ENCODE data around the gene WDR13.
"Not testable (repeated sequence)": the region's sequence is repeated elsewhere in the genome, so short reads cannot be mapped to it uniquely, and the experiment has no call there.

WDR13 gene

DNA sequence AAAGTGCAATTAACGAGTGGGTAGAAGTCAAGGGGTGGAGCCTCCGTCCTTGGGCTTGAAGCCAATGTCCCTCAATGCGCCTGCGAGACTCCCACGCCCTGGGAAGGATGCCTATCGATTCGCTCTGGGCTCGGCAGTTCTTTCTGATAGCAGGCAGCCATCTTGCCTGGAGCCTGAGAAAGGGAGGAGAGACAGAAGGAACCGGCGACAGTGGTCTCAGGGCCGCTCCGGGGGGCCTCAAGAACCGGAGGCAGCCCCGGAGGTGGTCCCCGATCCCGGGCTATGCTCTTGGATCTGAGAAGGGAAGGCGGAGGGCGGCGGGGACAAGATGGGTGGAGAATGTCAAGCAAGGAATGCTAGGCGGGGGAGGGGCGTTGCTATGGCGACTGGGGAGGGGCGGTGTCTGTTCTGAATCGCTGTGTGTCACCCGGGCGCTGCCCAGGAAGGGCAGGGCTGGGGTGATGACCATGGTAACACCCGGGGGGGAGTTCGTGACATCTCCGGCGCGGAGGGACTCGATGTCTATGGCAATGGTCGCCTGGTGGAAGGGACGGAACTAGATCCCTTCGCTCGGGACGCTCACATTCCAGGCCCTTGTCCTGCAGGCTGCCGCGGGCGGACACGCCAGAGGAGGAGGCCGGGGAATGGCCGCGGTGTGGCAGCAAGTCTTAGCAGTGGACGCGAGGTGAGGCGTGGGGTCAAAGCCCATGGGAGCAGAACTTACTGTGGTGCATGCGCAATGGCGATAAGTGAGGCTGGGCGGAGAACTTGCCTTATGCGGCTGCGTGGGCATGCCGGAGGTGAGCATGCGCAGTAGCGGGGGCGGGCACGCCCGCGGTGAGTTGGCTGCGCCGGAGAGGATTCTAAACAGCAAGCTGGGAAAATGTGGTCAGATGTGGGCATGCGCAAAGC lies at the start of gene WDR13:
WDR13 (plus strand) TSS at position 140 of the 912 bp plus-strand sequence; CDS start at position 645, 505 bp downstream.
- peak; percentile 86 to 87 for DNase-seq

DNA sequence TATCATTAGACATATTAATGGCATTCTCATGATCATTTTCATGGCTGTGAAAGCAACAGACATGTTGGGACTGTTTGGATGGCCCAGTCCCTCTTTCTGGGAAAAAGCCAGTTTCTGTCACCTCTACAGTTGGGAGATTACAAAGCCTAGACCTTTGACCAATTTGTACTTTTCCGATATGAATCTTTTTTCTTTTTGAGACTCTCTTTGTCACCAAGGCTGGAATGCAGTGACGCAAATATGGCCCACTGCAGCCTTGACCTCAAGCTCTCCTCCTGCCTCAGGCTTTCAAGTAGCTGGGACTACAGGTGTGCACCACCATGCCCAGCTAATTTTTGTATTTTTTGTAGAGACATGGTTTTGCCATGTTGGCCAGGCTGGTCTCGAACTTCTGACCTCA lies 48.4 kb upstream of the WDR13 start:
- DNase-seq, result no peak

DNA sequence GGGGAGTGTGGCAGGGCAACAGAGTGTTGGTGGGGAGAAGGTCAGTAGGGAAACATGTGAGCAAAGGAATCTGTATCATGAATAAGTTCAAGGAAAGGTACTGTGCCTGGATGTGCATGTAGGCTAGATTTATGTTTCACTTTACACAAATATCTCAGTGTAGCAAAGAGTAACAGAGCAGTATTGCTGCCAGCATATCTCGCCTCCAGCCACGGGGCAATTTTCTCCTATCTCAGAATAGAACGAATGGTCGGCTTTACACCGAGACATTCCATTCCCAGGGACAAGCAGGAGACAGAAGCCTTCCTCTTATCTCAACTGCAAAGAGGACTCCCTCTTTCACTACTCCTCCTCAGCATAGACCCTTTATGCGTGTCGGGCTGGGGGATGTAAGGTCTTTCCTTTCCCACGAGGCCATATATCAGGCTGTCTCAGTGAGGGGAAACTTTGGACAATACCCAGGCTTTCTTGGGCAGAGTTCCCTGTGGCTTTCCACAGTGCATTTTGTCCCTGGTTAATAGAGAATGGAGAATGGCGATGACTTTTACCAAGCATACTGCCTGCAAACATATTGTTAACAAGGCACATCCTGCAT lies 41.5 kb upstream of the WDR13 start:
- not testable (repeated sequence) for DNase-seq

DNA sequence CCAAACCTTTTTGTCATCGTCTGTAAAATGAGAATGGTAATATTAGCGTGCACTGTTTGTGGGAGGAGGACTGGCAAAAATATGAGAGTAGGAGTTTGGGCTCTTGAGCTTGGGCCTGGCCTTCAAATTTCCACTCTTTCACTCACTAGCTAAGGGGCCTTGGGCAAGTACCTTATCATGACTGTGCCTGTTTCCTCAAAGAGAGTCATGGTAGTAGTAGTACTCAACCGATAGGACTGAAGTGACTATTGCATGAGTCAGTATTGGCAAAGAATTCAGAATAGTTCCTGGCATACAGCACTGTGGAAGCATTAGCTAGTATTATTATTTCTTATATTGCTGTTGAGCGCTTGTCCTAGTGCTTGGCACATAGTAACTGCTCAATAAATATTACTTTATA lies 39.0 kb upstream of the WDR13 start:
- no peak for DNase-seq

DNA sequence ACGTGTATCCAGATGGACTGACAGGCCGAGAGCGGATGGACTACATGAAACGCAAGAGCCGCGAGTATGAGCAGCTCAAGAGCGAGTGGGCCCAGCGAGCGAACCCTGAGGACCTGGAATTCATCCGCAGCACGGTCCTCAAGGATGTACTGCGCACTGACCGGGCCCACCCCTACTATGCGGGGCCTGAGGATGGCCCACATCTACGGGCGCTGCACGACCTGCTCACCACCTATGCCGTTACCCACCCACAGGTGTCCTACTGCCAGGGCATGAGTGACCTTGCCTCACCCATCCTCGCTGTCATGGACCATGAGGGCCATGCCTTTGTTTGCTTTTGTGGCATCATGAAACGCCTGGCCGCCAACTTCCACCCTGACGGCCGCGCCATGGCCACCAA lies 37.7 kb upstream of the WDR13 start:
- no peak for DNase-seq

DNA sequence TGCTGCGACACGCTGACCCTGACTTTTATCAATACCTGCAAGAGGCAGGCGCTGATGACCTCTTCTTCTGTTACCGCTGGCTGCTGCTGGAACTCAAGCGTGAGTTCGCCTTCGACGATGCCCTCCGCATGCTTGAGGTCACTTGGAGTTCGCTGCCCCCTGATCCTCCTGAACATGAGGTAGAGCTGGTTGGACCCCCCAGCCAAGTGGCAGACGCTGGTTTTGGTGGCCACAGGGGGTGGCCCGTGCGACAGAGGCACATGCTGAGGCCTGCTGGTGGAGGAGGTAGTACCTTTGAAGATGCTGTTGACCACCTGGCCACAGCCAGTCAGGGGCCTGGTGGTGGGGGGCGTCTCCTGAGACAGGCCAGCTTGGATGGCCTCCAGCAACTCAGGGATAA lies 37.2 kb upstream of the WDR13 start:
- DNase-seq, result no peak

DNA sequence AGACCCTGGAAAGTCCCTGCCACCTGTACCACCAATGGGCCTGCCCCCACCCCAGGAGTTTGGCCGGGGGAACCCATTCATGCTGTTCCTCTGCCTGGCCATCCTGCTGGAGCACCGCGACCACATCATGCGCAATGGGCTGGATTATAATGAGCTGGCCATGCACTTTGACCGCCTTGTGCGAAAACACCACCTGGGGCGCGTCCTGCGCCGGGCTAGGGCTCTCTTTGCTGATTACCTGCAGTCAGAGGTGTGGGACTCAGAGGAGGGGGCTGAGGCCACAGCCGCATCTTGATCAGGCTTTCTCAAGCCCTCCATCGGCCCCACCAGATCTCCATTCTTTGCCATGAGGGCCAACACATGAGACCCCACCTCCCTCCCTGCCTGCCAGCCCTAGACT lies 36.6 kb upstream of the WDR13 start:
- no peak for DNase-seq

DNA sequence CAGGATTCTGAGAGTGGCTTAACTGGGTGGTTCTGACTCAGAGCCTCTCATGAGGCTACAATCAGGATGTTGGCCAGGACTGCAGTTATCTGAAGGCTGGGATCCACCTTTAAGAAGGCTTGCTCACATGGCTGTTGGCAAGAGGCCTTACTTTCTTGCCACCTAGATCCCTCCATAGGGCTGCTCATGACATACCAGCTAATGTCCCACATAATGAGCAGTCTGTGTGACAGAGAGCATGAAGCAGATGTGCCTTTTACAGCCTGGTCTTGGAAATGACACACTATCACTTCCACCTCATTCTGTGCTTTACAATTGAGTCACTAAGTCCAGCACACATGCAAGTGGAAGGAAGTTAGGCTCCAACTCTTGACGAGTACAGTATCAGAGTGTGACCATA lies 27.3 kb upstream of the WDR13 start:
- DNase-seq, result no peak

DNA sequence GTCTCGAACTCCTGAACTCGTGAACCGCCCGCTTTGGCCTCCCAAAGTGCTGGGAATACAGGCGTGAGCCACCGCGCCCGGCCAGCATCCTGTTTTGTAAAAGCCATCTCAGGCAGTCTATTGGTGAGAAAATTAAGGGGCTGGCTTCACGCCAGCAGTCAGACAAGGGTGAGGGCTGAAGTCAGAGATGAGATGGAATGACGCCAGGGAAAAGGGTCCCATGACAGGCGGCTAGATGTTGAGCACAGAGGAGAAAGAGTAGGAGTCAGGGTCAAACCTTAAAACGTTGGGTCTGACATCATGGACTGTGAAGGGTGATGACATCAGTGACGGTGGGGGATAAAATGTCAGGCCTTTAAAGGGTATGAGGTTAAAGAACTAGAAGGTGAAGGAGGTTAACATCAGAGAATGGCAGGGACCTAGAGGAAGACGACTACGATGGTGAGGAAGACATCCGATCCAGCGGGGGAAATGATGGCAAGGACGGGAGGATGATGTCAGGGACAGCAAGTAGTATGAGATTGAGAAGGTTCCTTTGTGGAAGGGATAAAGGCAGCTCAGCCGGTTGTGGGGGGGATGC lies 23.5 kb upstream of the WDR13 start:
- DNase-seq, result peak; percentile 3 to 7

DNA sequence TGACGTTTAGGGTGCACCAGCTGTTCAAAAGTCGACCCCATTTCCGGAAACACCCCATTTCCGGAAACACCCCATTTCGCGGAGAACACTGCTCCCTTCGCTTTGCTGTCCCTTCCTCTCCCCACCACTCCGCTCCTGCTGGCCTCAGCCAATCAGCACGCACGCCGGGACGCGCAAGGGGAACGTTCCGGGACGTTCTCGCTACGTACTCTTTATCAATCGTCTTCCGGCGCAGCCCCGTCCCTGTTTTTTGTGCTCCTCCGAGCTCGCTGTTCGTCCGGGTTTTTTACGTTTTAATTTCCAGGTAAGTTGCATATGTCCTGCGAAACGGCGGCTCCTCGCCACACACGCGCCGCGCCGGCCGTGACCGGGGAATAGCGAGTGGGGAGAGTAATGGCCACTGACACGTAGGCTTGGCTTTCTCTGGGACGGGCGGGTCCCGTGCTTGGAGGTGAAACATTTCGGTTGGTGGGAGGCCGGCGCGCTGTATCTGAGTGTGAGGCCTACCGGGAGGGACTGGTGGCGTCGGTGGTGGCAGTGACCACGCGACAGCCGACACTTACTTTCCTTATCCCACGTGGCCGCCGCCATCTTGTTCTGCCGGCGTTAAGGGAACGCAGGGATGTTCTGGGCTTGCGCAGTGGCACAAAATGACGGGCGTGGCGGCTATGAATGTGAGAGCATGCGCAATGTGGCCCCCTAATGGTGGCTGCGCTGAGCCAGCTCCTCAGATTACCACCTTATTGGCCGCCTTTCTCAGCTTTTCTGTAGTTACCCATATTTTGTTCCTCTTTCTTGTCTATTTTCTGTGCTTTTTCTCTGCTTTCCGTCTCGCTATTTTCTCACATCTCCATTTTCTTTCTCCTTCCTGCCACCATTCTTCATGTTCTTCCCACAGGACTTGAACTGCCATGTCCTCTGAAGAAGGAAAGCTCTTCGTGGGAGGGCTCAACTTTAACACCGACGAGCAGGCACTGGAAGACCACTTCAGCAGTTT lies 22.7 kb upstream of the WDR13 start, which contains the start of gene RBM3:
RBM3 (plus strand) TSS at position 215 of the 997 bp plus-strand sequence; CDS start at position 912, 697 bp downstream.
- DNase-seq, result peak; percentile 87 to 88

DNA sequence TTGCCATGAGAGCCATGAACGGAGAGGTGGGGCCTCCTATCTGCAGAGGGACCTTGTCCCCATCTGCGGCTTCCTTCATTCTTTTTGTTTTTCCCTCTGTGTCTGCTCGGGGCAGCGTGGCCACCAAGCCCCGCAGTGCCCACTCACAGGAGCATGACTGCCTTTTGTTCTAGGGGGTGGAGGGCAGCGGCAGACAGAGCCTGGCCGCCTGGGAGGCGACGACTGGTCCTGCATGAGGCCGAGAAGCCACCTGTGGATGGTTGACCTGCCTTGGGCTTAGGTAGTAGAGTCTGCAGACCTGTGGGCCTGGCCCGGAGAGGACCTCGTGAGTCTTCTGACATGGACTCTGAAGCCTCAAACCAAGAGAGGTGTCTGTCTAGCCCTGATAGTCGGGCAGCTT lies 21.6 kb upstream of the WDR13 start:
- DNase-seq, result no peak

DNA sequence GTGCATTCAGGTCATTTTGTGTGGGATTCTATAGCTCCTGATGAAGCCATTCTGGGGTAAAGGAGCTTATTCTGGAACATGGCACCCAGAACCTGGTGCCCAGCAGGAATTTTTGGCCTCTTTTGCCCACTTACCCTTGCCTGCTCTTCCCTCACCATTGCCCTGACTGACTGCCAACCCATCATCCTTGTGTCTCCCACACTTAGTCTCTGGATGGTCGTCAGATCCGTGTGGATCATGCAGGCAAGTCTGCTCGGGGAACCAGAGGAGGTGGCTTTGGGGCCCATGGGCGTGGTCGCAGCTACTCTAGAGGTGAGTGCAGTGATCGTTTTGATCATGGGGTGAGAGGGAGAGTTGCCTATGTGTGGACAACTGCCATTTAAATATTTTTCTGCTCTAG lies 21.2 kb upstream of the WDR13 start:
- DNase-seq, result no peak

DNA sequence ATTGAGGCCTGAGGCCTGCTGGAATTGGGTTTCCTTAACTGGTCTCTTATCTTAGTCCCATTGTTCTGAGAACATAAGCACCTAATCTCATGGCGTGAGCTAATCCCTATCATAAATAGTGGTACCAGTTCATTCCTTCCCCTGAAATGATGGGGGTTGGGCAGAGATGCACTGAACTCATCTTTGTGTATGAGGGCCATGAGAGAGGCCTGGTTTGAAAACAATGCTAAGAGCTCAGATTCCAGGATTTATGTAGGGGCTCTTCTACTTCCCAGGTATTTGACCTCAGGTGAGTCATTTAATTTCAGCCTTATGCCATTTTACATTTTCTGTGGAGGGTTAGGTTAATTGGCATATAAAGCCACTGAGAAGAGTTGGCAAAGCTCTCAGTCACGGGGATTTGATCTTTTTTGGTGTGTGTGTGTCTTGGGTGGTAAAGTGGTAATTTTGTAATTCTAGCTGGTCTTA lies 18.6 kb upstream of the WDR13 start:
- no peak for DNase-seq

DNA sequence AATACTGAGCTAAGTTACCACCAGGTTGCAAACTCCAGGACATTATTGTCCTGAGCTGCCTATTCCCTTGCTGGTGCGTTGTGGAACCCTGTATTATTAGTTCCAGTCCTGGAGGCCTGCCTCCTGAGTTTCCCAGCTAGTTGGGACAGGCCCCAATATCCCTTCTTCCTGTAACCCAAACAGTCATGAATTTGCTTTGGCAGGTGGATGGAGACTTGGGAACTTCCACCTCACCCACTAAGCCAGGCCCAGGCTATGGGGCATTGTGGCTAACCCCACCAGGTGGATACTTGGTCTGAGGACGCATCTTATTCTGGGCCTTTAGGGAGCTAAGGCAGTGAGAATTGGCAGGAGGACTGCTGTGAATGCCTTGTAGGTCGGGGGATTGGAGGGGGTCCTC lies 18.0 kb upstream of the WDR13 start:
- no peak for DNase-seq

DNA sequence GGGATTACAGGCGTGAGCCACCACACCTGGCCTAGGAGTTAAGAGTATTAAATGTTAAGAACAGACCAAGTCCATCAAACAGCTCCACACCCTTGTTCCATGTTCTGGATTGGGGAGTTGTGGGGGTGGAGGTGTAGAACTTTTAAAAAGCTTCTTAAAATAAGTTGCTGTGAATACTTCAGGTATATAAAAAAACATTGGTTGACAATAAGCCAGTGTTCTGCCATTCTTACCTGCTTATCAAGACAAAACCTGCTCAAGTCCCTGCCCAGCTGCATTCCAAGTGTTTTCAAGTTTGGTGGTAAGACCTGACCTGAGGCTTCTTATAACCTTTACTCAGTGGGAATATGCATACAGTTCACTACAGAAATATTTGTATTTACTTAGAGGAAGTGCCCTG lies 16.6 kb upstream of the WDR13 start:
- DNase-seq, result no peak

DNA sequence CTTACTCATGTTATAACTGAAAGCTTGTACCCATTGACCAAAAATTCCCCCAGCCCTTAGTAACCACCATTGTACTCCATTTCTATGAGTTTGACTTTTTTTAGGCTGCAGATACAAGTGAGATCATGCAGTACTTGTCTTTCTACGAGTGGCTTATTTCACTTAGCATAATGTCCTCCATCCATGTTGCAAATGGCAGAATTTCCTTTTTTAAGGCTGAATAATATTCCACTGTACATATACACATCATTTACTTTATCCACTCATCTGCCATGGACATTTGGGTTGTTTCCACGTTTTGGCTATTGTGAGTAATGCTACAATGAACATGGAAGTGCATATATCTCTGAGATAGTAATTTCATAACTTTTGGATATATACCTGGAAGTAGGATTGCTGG lies 12.6 kb upstream of the WDR13 start:
- DNase-seq, result no peak

DNA sequence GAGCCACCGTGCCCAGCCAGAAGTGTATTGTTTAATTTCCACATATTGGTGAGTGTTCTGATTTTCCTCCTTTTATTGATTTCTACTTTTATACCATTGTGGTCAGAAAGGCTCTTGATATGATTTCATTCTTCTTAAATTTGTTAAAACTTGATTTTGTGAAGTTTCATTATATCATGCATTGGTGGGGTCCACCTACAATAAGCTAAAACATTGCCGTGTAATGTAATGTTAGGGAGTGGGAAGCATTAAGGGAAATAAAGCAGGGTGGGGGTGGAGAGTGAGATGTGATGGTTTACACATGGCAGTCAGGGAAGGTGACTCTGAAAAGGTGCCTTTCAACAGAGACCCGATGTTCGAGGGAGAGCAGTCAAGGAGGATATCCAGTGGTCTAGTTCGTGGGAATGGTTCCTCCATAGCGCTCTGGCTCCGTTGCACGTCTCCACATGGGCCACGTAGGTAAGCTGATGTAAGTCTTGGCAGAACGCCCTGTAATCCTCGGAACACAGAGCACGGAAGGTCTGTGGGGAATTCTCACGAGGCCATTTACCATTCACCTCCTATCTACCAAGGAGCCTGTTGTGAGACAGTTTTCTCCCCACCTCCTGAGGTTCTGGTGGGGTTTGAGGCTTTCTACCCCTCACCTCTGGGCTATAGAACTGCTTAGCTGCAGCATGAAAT lies 7.7 kb upstream of the WDR13 start:
- no peak for DNase-seq

DNA sequence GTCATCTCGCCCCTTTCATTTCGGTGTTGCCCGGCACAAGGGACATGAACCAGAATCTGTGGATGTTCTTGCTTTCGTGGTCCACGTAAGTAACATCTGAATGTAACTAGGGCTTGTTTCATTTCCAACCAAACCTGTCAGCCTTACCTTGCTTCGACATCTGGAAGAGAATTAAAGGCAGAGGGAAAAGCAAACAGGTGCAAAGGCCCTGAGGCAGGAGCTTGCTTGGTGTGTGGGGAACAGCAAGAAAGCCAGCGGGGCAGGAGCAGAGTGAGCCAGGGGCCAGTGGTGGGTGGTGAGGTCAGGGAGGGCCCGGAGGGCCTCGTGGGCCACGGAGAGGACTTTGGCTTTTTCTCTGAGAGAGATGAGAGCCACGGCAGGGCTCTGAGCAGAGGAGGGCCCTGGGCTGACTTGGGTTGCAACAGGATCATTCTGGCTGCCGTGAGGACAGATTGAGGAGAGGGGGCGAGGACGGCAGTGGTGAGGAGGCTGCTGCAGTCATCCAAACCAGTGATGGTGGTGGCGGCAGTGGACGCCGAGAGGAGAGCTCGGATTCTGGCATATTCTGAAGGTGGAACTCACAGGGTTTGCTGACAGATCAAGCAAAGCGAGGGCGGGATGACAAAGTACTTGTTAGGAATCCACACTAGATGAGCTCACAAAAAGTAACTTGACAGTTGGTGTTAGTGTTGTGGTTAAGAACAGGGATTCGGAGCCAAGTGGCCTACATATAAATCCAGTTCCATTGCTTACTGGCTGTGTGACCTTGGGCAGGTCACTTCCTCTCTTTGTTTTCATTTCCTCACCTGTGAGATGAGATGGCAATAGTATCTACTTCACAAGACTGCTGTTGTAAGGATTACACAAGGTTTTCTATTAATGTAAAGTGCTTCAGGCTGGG lies 6.8 kb upstream of the WDR13 start:
- no peak for DNase-seq

DNA sequence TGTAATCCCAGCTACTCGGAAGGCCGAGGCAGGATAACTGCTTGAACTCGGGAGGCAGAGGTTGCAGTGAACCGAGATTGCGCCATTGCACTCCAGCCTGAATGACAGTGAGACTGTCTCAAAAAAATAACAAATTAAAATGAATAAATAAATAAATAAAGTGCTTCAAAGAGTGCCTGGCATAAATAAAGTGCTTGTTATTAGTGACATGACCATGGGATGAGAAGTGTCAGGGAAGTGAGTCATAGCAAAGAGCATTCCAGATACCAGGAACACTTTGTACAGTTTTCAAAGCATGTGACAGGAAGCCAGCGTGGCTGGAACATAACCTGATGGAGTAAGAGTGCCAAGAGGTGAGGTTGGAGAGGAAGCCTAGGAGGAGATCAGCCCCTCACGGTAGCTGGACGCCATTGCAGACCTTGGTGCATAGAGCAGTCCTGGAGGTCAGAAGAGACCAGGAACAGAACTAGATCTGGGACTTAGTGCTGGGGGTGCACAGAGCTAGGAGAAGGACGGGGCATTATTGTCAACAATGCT lies 6.0 kb upstream of the WDR13 start:
- no peak for DNase-seq

DNA sequence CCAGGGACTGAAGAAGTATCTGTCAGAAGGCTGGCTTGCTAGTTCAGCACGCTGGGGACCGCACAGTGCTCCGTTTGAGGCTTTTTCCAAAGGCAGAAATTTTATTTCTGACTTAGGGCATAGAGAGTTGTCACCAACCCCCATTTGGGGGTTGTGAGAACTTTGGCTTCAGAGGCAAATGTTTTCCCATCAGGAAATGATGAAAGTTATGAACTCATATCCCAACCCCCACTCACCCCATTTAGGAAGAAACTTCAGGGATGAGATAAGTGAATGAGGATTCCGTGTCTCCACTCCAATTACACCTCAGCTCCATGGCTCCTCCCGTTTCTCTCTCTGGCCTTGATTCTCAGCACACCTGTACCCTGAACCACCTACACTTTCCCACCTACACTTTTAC lies 4.3 kb upstream of the WDR13 start:
- DNase-seq, result no peak

DNA sequence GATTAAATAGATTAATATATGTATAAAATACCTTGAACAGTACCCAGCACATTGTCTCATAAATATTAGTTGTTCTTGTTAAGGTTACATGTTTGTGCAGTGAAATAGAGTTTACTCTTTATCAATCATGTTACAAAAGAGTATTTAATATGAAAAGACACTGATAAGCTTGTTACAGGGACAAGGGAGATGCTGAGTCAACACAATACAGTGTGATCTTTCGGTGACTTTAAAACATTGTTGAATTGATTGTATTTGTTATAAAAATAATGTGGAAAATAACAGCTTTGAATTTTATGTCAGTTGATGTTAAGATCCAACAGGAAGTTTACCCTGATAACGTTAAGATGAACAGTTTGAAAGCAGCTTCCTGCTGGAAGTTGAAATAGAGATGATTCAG lies 1.4 kb upstream of the WDR13 start:
- DNase-seq, result no peak
